Fibroblast of peridontal ligament (primary cell): ENCODE measurements around the gene SMARCD1.

Experiments used
- DNase-seq: peaks from one replicate; pipeline ENCODE4 v3.0.0-alpha.2; 2010; ENCODE audit errors: extremely low read depth

SMARCD1 gene

GRCh38 chr12:50104417-50105366 lies 19.6 kb downstream of the SMARCD1 start:
- DNase-seq: no peak

GRCh38 chr12:50105913-50106450 lies 20.8 kb downstream of the SMARCD1 start:
- DNase-seq: no peak

GRCh38 chr12:50106907-50107306 lies 21.8 kb downstream of the SMARCD1 start:
- DNase-seq: no peak

- no peak for DNase-seq
Measured at GRCh38 chr12:50107416-50108268, 22.5 kb downstream of the SMARCD1 start.

GRCh38 chr12:50109319-50109718 lies 24.2 kb downstream of the SMARCD1 start:
- DNase-seq: no peak

- peak; percentile 12 for DNase-seq
Measured at GRCh38 chr12:50110127-50110761, 25.1 kb downstream of the SMARCD1 start.

GRCh38 chr12:50110762-50111351 lies 25.7 kb downstream of the SMARCD1 start:
- peak; percentile 34 for DNase-seq

GRCh38 chr12:50111395-50111692 lies 26.2 kb downstream of the SMARCD1 start:
- DNase-seq: no peak

GRCh38 chr12:50111693-50112455 lies 26.7 kb downstream of the SMARCD1 start, which contains the start of gene COX14:
COX14 (plus strand) TSS chr12:50112236; CDS start chr12:50120044, 7,808 bp downstream.
- DNase-seq: peak; percentile 99

- DNase-seq: peak; percentile 55
Measured at GRCh38 chr12:50112456-50113218, 27.5 kb downstream of the SMARCD1 start.

GRCh38 chr12:50117057-50117622 lies 32.0 kb downstream of the SMARCD1 start:
- no peak for DNase-seq

GRCh38 chr12:50119387-50119786 lies 34.2 kb downstream of the SMARCD1 start:
- no peak for DNase-seq

- no peak for DNase-seq
Measured at GRCh38 chr12:50120521-50120920, 35.4 kb downstream of the SMARCD1 start.

GRCh38 chr12:50120953-50121352 lies 35.8 kb downstream of the SMARCD1 start:
- DNase-seq: no peak

GRCh38 chr12:50121641-50122040 lies 36.5 kb downstream of the SMARCD1 start:
- DNase-seq: no peak

GRCh38 chr12:50123203-50123602 lies 38.1 kb downstream of the SMARCD1 start:
- DNase-seq: no peak

- no peak for DNase-seq
Measured at GRCh38 chr12:50127546-50127945, 42.4 kb downstream of the SMARCD1 start.

- no peak for DNase-seq
Measured at GRCh38 chr12:50129290-50129689, 44.1 kb downstream of the SMARCD1 start.

GRCh38 chr12:50132505-50133135 lies 47.5 kb downstream of the SMARCD1 start:
- peak; percentile 86 for DNase-seq
